Right ventricle myocardium inferior (tissue), 1 donor: Measurements from ENCODE around the gene PPOX. TPM values are rescaled to one million over a fixed set of nuclear protein-coding genes. Genes with fewer than 3 reads are reported as not detected.

Experiments
- ATAC-seq: fragments of 200-7000 bp; cut with Tn5 transposase; one replicate; pipeline ENCODE4 v1.9.1; 2020; ENCODE audit warnings: mild to moderate bottlenecking, moderate library complexity
- DNase-seq: peaks from one replicate; pipeline ENCODE4 v3.0.0; 2021; ENCODE audit errors: missing footprints
- intact Hi-C: fragments of 100-400 bp; cut with DNase I; formaldehyde crosslinking; loops from one replicate; pipeline ENCODE4 v1.11.0; 2022
- total RNA-seq: library from RNA; stranded (reverse); fragmentation: NEBNext Ultra II Directional; extraction: Animal tissue kit (Norgen Biotek cat#: 25700); gene quantifications from one replicate; pipeline ENCODE4 v1.2.1, GENCODE V29; 2021
- donor health status: DM: no; HTN: yes; CAD: no; lungs with severe emphysema.

The PPOX gene
- total RNA-seq, 1 donor from 2014 or later: 13.5 TPM

GRCh38 chr1:161192476-161193465 is 26.5 kb downstream of the PPOX start:
- intact Hi-C loops: no loop called here
- ATAC-seq: peak; percentile 40

GRCh38 chr1:161193561-161194235 is 27.5 kb downstream of the PPOX start:
- intact Hi-C loops: no loop called here
- peak; percentile 71 for DNase-seq
- ATAC-seq: no peak

More at GRCh38 chr1:161192476-161193465, 26.5 kb downstream of the PPOX start:
- DNase-seq: no peak

- intact Hi-C loops: no loop called here
- DNase-seq: no peak
- ATAC-seq: no peak
Measured at GRCh38 chr1:161195171-161195570, 28.9 kb downstream of the PPOX start.

DNA sequence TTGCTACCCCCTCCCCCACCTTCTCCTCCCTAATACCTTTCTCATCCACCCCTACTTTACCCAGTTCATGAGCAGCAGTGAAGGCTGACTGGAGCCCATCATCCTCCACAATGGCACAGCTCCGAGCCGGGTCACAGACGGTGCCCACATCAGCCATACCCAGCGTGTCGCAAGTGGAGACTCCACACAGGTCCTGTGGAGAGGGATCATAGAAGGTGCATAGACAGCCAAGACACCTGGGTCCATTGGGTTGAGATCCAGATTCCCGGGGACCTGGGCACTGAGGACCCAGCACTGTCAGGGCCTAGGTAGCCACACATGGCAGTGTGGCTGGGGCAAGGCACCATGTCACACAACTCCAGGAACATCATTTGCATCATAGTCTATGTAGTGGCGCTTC is 29.9 kb downstream of the PPOX start:
- ATAC-seq: no peak
- DNase-seq: no peak
- intact Hi-C loops: no loop called here

- intact Hi-C loops: no loop called here
- ATAC-seq (peak; percentile 21), DNase-seq (peak; percentile 77)
Measured at GRCh38 chr1:161196521-161197451, 30.6 kb downstream of the PPOX start.

- intact Hi-C loops: no loop called here
- no peak for ATAC-seq
Measured at GRCh38 chr1:161197560-161198193, 31.5 kb downstream of the PPOX start.

GRCh38 chr1:161198194-161198896 is 32.1 kb downstream of the PPOX start:
- intact Hi-C loops: no loop called here
- ATAC-seq (no peak), DNase-seq (peak; percentile 67)

More at GRCh38 chr1:161197560-161198193, 31.5 kb downstream of the PPOX start:
- peak; percentile 53 for DNase-seq

DNA sequence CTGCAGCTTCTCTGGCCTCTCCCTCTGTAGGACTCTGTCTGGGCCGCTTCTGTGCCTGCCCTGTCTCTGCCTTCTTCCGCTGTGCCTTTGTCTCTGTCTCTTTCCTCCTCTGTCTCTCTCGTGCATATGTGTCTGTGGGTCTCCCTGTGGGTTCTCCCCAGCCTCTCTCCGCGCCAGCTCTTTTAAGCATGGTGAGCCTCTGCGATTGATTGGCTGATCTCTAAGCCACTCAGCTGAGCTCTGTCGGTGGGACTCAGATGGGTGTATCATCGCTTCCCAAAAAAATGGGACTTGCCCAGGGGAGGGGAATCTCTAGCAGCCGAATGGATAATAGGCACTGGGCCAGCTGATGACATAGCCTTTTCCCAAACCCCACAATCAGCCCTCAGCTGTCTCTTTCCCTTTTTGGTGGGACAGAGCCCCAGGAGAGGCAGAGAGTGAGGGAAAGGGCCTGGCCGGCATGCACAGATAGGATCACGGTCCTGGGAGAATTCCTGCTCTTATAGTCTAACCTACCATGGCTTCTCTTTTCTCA is 32.7 kb downstream of the PPOX start, which contains the start of gene ADAMTS4:
Gene ADAMTS4, minus strand, starts transcription at position 158 of the 535 bp plus-strand sequence. CDS start 427 bp downstream, outside the sequence.
- intact Hi-C loops: no loop called here
- DNase-seq (peak; percentile 84), ATAC-seq (peak; percentile 47)

- ATAC-seq (no peak), DNase-seq (no peak)
- intact Hi-C loops: no loop called here
Measured at GRCh38 chr1:161199506-161200139, 33.4 kb downstream of the PPOX start.

DNA sequence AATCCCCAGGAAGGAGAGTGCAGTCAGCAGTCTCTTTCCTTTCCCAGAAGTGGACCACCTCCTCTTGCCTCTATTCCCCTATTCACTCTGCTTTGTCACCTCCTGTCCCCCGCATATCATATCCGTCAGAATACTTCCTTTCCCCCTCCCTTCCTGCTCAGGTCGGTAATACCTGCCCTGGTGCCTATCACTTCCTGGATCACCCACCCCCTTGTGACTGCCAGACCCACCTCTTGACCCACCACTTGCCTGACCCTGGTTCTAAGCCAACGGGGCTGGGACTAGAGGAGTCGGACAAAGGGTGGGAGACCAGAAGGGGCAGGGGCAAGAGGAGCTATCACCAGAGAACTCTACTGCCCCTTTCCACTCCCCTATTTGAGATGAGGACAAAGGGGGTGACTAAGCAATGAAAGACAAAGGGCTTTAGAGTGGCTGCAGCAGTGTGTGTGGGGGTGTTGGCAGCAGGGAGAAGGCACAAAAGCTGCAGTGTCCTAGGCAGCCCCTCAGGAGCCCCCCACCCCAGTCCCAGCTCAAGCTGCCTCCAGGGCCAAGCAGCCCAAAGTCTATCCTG is 34.3 kb downstream of the PPOX start:
- intact Hi-C loops: no loop called here
- no peak for ATAC-seq
- no peak for DNase-seq

DNA sequence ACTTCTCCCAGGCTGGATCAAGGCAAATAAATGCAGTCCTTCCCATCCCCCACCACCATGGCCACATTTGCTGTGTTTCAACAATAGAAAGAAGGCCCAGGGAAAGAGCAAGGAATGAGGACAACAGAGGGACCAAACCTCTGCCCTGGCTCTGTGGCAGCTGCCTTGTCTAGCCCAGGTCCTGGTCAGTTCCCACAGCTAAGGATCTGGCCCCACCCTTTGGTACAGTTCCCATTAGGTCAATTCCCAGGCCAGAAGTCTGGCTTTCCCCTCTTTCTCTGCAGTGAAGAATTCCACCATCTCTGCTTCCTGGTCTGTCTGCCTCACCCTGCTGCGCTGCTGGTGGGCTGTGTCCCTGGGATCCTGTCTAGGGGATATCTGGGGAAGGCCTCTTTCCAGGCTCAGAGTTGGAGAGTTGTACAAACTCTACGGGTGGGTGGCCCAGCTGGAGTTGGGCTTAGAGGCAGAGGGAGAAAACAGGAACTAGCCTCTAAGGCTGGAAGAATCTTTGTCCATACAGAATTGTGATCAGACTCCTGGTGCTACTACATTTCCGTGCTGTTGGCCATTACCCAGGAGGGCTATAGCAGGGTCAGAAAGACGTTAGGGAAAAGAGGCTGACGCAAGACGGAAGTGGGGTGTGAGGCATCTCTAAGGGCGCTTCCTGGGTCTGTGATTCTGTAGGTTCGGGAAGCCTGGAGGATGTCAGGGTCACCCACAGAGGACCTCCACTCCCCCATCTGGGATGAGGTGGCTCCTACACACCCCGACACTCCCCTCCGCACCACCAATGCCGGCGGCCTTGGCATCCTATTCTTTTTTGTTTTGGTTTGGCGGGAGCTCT is 35.0 kb downstream of the PPOX start:
- intact Hi-C loops: no loop called here
- ATAC-seq: peak; percentile 42
- peak; percentile 76 for DNase-seq

DNA sequence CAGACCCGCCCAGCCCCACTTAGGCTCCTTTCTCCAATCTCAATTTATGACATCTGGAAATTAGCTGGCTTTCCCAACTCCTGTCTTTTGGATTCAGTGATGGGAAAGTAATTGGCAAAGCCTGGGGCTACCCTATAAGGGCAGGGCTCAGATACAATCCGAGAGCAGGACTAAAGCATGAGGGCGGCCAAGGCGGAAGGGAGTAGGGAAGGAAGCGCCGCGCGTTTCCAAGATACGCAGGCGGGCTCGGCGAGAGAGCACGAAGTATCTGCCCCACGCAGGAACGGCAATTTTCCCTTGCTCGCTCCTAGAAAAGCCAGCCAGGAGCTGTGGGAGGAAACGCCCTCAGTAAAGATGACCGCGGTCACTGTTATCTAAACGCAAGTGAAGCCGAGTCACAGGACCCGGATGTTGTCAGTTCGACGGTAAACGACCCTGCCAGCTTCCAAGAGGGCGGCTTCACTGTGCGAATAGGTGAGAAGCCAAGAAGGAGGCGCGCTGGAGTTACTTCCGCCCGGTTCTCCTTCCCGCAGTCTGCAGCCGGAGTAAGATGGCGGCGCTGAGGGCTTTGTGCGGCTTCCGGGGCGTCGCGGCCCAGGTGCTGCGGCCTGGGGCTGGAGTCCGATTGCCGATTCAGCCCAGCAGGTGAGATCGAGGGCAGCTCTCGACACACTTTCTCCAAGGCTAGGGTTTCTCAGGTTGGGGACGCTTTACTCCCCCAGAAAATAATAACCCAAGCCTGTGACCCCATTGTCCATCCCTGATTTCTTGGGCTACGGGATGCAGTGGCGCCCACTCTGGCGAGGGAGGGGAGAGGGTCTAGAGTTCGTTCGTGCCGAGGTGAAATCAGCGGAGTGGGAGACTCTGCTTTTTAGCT is 35.8 kb downstream of the PPOX start, which contains the start of gene NDUFS2:
Gene NDUFS2, plus strand, starts transcription at position 532 of the 877 bp plus-strand sequence. Its CDS starts 19 bp downstream, at position 551.
- ATAC-seq: peak; percentile 81
- intact Hi-C loops: no loop called here
- DNase-seq: peak; percentile 98

DNA sequence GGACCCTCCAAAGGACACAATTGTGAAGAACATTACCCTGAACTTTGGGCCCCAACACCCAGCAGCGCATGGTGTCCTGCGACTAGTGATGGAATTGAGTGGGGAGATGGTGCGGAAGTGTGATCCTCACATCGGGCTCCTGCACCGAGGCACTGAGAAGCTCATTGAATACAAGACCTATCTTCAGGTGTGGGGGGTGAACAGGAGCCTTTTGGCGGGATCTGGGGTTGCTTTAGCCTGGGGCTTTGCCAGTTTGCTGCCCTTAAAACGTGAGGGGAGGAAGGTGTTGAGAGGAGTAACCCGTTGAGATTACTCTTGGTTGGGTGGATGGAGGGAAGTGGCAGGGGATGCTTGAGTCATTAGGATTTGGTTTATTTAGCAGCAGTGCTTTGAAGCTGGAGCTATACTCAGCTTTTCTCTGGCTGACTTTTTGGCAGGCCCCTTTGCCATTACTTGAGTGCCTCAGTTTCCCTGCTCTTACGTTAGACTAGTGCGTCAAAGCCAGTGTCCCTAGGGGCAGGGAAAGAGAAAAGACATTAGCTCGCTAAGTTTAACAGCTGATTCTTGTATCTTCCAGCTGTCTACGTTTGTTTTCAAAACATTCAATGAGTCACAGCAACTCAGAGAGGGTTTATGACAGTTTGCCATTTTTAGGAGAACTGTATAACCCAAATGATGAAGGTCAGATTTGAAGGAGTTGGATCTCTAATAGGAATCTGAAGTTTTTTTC is 40.4 kb downstream of the PPOX start:
- intact Hi-C loops: loop anchor here (5.0 kb wide), 1 partner anchor 176 kb away; no protein-coding TSS in a partner anchor
- ATAC-seq: peak; percentile 47
- no peak for DNase-seq

GRCh38 chr1:161207173-161207572 is 40.9 kb downstream of the PPOX start:
- peak; percentile 82 for DNase-seq
- peak; percentile 84 for ATAC-seq
- intact Hi-C loops: loop anchor here (5.0 kb wide), 1 partner anchor 175 kb away; no protein-coding TSS in a partner anchor
